Fibroblast of skin of scalp (primary cell): ENCODE results near the gene PPM1L.
"Not testable (repeated sequence)": the region's sequence is repeated elsewhere in the genome, so short reads cannot be mapped to it uniquely, and the experiment has no call there.

ENCODE experiments used
- DNase-seq: peaks from one replicate; pipeline ENCODE4 v3.0.0-alpha.2; 2013

The PPM1L gene

GRCh38 chr3:160941885-160942494 lies 186.0 kb downstream of the PPM1L start:
- peak; percentile 69 for DNase-seq

GRCh38 chr3:160943996-160944395 lies 188.0 kb downstream of the PPM1L start:
- DNase-seq, result no peak

DNA sequence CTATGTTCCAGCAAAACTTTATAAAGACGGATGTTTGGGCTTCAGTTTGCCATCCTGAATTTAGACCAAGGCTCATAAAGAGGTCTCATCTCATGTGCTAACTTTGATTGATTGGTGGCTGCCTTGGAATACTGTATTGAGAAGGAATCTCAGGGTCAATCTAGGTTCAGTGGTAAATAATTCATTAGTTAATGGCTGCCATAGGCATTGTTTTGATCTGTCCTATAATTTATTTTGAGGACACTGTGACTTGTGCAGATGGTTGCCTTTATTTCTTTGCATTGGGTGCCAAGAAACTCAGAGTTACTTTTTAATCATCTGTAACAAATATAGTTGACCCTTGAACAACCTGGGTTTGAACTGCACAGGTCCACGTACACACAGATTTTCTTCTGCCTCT lies 189.3 kb downstream of the PPM1L start:
- DNase-seq, result no peak

DNA sequence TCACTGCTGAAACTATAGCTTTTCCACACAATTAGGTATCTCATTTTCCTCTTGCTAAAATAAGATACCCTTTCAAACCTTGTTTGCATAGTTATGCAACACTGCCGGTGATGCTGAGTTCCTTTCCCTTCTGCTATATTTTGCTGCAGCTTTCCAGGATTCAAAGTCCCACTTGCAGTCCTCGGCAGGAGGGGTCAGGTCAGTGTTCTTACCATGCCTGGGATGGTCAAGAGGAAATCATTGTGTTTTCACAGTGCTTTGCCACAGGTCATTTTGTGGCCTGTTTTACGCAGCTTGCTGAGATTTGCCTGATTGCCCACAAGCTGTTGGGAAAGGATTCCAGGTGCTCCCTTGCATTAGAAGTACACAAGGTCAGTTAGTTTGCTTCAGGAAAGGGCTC lies 192.2 kb downstream of the PPM1L start:
- no peak for DNase-seq

- DNase-seq, result no peak
These were observed 193.4 kb downstream of the PPM1L start for GRCh38 chr3:160949460-160949859.

DNA sequence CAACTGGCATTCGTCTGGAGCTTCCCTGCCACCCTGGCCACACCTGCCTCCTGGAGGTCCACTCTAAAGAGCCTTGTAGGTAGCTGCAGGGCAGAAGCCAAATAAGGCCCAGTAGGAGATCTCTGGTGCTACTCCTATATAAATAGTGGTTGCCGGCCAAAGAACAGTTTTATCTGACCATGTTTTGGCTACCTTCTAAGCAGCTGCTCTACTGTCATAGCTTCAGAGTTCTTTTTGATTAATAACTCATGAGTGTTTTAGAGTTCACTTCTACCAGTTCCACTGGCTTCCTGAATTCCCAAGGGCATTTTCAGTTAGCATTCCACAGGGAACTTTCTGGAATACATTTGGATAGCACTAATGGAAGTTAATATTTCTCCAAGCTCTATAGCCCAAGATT lies 194.5 kb downstream of the PPM1L start:
- peak; percentile 20 for DNase-seq

- DNase-seq, result no peak
These were observed 194.9 kb downstream of the PPM1L start for GRCh38 chr3:160950954-160951353.

DNA sequence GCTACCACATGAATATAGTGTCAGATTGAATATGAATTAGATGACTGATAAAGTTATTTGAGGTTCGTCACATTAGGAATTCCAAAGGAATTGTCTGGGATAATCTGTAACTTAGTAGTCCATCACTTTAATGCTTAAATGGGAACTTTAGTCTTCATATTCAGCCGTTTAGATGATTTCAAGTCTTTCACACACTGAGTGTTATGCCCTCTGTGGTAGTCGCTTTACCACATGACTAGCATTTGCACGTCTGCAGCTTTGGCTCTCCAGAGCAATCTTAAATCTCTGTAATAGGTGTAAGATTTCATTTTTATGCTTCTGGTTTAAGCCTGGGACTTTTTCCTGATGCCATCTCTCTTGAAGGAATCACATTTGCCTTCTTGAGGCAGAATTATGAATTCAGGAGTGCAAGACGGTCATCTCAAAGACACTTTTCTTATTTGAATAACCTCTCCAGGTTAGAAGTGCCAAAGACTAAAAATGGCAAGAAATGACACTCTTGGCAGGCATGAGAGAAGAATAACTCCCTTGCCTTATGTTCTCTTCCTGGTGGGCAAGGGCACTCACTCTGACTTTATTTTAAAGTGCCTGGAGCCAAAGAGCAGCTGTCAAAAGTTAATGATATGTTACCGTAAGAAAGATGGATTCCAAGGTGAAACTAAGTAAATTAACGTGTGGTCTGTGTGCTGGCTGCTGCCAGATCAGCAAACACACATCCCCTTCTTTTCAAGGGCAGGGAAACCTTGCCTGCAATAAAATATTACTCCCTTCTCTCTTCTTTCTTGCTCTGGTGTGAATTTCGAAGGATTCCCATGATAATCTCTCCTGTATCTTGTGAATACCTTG lies 195.8 kb downstream of the PPM1L start:
- no peak for DNase-seq

DNA sequence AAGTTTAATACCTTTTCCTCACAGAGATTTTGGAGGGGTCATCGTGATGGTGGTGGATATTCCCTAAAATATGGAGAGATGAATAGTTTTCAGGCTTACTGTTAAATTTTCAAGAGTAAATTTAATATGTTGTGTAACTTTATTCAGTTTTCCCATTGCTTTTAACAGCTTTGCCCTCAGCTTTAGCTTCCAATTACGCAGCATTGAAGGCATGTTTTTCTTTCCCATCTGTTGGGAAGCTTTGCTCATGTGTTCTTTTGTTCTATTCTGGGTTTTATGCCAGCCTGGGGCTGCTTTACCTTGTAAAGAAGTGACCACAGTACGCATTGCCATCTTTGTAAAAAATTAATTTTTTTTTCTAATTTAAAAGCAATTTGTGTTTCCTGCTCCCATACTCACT lies 197.7 kb downstream of the PPM1L start:
- DNase-seq, result no peak

GRCh38 chr3:160956785-160957184 lies 200.8 kb downstream of the PPM1L start:
- no peak for DNase-seq

- no peak for DNase-seq
These were observed 204.5 kb downstream of the PPM1L start for GRCh38 chr3:160960568-160960967.

GRCh38 chr3:160963949-160964348 lies 207.9 kb downstream of the PPM1L start:
- no peak for DNase-seq

- peak; percentile 3 for DNase-seq
These were observed 212.7 kb downstream of the PPM1L start for GRCh38 chr3:160968761-160969160.

DNA sequence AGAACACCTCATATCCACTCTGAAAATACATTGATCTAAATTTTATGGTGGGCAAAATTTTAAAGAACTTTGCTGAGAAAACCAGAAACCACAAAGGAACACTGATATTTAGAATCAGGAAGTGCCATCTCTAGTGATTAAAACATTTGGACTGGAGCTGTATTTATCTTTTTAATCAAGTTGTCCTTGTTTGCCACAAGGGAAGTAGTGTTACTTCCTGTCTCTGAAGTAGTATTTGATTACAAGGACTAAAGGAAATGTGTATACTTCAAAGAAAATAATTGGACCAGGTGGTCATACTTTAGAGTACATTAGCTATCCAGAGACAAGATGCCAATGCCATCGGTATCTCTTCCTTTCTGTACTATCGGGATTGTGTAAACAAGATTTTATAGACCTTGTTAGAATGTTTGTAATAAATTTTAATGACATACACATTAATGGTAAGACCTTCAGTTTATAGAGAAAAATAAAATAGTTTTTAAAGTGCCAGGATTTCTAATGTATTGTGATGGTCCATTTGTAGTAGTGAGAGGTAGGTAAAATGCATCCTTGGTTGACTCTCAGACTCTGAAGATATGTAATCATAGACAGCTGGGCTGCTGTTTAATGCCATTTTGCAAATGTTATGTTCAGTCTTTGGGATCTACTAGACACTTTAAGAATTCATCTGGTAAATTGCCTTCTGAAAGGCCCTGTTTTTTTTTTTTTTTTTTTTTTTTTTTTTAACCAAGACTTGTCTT lies 217.2 kb downstream of the PPM1L start:
- DNase-seq, result no peak

DNA sequence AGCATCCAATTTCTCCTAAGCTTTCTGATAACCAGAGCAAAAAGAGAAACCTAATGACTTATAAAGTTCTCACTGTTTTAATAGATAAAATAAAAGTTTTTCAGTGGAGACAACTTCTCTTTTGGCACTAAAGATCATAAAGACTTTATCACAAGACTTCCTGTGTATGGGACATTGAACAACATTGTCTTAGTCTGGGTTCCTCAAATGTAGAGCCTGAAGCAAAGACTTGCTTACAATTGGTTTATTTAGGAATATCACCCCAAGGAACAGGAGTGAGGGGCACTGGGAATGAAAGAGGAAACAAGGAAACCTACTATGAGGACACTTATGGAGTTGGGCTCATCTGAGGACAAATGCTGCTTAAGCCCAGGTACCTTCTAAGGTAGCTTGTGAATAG lies 221.7 kb downstream of the PPM1L start:
- no peak for DNase-seq

DNA sequence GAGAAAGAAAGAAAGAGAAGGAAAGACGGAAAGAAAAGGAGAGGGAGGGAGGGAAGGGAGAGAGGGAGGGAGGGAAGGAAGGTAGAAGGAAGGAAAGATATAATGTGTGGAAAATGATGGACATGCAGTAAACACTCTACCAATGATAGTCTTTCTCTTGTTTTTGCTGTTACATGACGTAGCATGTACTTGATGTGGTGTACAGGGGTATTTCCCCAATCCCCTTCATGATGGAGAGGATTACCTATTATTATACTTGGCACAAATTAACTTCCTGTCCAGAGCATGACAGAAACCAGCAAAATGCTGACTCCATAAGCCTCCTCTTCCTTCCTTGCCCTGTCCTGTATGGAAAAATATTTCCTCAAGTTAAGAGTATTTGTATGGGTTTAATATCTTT lies 224.7 kb downstream of the PPM1L start:
- no peak for DNase-seq

- no peak for DNase-seq
These were observed 225.3 kb downstream of the PPM1L start for GRCh38 chr3:160981217-160981938.

- DNase-seq, result no peak
These were observed 226.5 kb downstream of the PPM1L start for GRCh38 chr3:160982491-160982890.

DNA sequence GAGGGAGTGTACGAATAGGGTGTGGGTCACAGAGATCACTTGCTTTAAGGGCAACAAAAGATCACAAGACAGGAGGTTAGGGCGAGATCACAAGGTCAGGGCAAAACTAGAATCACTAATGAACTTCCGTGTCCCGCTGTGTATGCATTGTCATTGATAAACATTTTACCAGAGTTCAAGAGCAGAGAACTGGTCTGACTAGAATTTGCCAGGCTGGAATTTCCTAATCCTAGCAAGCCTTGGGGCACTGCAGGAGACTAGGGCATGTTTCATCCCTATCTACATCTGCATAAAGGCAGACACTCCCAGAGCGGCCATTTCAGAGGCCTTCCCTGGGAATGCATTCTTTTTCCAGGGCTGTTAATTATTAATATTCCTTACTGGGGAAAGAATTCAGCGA lies 227.9 kb downstream of the PPM1L start:
- DNase-seq, result not testable (repeated sequence)

- no peak for DNase-seq
These were observed 230.0 kb downstream of the PPM1L start for GRCh38 chr3:160986069-160986468.

- no peak for DNase-seq
These were observed 232.2 kb downstream of the PPM1L start for GRCh38 chr3:160987982-160988964.

DNA sequence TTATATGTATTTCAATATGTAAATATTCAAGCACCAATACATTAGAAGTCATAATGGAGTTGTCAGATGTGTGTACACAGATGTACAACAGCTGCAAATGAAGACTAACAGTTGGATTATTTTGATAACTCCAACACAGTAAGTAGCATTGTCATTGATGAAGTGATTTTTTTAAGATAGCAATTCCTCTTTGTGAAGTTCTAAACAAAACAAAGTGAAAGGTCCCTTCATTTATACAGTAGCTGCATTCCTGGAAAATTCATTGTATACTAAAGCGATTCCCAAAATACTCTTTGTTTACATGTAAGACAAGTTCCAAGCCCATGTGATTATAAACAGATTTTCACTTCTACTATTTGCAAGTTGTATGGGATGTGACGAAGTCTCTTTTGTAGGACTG lies 234.4 kb downstream of the PPM1L start:
- DNase-seq, result no peak
